OCI-LY1 (cell line): ENCODE measurements around the gene SLC16A4.

Experiments used
- H2AFZ ChIP-seq: fragments of 200-600 bp; sonication (generic), shearing (Covaris generic); 2 replicates; pipeline ENCODE4 v1.6.0; 2014; ENCODE audit warnings: antibody characterized with exemption, mild to moderate bottlenecking, low read length
- H3F3A ChIP-seq: fragments of 200-600 bp; sonication (generic), shearing (Covaris generic); 2 replicates; pipeline ENCODE4 v1.6.0; 2014; ENCODE audit warnings: mild to moderate bottlenecking, antibody characterized with exemption, low read length, moderate library complexity; ENCODE audit not compliant: insufficient read depth
- H3K27ac ChIP-seq: fragments of 200-600 bp; sonication (generic); 2 replicates; pipeline ENCODE4 v1.5.1; 2014; ENCODE audit warnings: low read length, mixed run types, mild to moderate bottlenecking, low read depth; ENCODE audit not compliant: poor library complexity, severe bottlenecking
- H3K27me3 ChIP-seq: fragments of 200-600 bp; sonication (generic); 2 replicates; pipeline ENCODE4 v1.6.0; 2014; ENCODE audit warnings: antibody characterized with exemption, mild to moderate bottlenecking, low read length, moderate library complexity; ENCODE audit not compliant: insufficient read depth
- H3K36me3 ChIP-seq: fragments of 200-600 bp; sonication (generic); 2 replicates; pipeline ENCODE4 v1.6.1; 2014; ENCODE audit warnings: mild to moderate bottlenecking, antibody characterized with exemption, low read length, moderate library complexity, mixed read lengths; ENCODE audit not compliant: insufficient read depth
- H3K4me1 ChIP-seq: fragments of 200-600 bp; sonication (generic); 2 replicates; pipeline ENCODE4 v1.5.1; 2014; ENCODE audit warnings: mild to moderate bottlenecking, low read length, moderate library complexity; ENCODE audit not compliant: insufficient read depth, severe bottlenecking
- H3K4me2 ChIP-seq: fragments of 200-600 bp; sonication (generic), shearing (Covaris generic); 2 replicates; pipeline ENCODE4 v1.6.1; 2014; ENCODE audit warnings: low read length
- H3K4me3 ChIP-seq: fragments of 200-600 bp; sonication (generic); 2 replicates; pipeline ENCODE4 v1.5.1; 2014; ENCODE audit warnings: low read length, low read depth, mild to moderate bottlenecking, mixed read lengths; ENCODE audit not compliant: poor library complexity, severe bottlenecking
- H3K79me2 ChIP-seq: fragments of 200-600 bp; shearing (Covaris generic); 2 replicates; pipeline ENCODE4 v1.6.1; 2016; ENCODE audit warnings: mixed run types, low read length, mixed read lengths; ENCODE audit not compliant: insufficient read depth
- H3K9ac ChIP-seq: fragments of 200-600 bp; sonication (generic), shearing (Covaris generic); 2 replicates; pipeline ENCODE4 v1.6.1; 2014; ENCODE audit warnings: mild to moderate bottlenecking, low read length, mixed read lengths
- H3K9me2 ChIP-seq: fragments of 200-600 bp; sonication (generic), shearing (Covaris generic); 2 replicates; pipeline ENCODE4 v1.6.1; 2014; ENCODE audit warnings: low read depth, mild to moderate bottlenecking, low read length, mixed read lengths
- H3K9me3 ChIP-seq: fragments of 200-600 bp; shearing (Covaris generic); 2 replicates; pipeline ENCODE4 v1.6.1; 2014; ENCODE audit warnings: low read length, mixed read lengths
- H4K20me1 ChIP-seq: fragments of 200-600 bp; sonication (generic), shearing (Covaris generic); 2 replicates; pipeline ENCODE4 v1.6.0; 2016; ENCODE audit warnings: mild to moderate bottlenecking, low read length; ENCODE audit not compliant: insufficient read depth
- EZH2 ChIP-seq: fragments of 200-600 bp; sonication (generic), shearing (Covaris generic); IDR thresholded peaks from 2 replicates; pipeline ENCODE4 v1.8.0; 2017; ENCODE audit warnings: borderline replicate concordance, mixed run types, mild to moderate bottlenecking, antibody characterized with exemption, low read length, moderate library complexity, mixed read lengths
- TF ChIP-seq, protein P1 (sequence below): fragments of 200-600 bp; sonication (generic), shearing (Covaris generic); IDR thresholded peaks from 2 replicates; pipeline ENCODE4 v1.5.1; 2017; ENCODE audit warnings: mild to moderate bottlenecking, antibody characterized with exemption, low read length, moderate library complexity, mixed read lengths

SLC16A4 gene

GRCh38 chr1:110326826-110327225, 64.0 kb downstream of the SLC16A4 start:
- Histone ChIP-seq H3K4me3 (no peak overlapping the region), H3K36me3 (no peaks in the 10 kb centered on the region), H2AFZ (no peak overlapping the region), H3K9ac (no peak overlapping the region), H3K4me1 (no peaks in the 10 kb centered on the region), H3F3A (no peaks in the 10 kb centered on the region), H3K4me2 (no peak overlapping the region), H4K20me1 (no peaks in the 10 kb centered on the region), H3K79me2 (no peaks in the 10 kb centered on the region), H3K27me3 (0 out of 2 replicates have a peak, but pooled peaks cover 4% of the 10 kb centered on the region), H3K9me3 (no peaks in the 10 kb centered on the region), H3K27ac (no peak overlapping the region), H3K9me2 (no peaks in the 10 kb centered on the region)
- no peak for TF ChIP-seq EZH2
- TF ChIP-seq, protein P1, sequence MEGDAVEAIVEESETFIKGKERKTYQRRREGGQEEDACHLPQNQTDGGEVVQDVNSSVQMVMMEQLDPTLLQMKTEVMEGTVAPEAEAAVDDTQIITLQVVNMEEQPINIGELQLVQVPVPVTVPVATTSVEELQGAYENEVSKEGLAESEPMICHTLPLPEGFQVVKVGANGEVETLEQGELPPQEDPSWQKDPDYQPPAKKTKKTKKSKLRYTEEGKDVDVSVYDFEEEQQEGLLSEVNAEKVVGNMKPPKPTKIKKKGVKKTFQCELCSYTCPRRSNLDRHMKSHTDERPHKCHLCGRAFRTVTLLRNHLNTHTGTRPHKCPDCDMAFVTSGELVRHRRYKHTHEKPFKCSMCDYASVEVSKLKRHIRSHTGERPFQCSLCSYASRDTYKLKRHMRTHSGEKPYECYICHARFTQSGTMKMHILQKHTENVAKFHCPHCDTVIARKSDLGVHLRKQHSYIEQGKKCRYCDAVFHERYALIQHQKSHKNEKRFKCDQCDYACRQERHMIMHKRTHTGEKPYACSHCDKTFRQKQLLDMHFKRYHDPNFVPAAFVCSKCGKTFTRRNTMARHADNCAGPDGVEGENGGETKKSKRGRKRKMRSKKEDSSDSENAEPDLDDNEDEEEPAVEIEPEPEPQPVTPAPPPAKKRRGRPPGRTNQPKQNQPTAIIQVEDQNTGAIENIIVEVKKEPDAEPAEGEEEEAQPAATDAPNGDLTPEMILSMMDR: no peak

GRCh38 chr1:110324667-110325066, 66.2 kb downstream of the SLC16A4 start:
- H3K4me1 ChIP-seq: no peaks in the 10 kb centered on the region
- 0 out of 2 replicates have a peak, but pooled peaks cover 4% of the 10 kb centered on the region for H3K27me3 ChIP-seq

GRCh38 chr1:110321846-110322245, 69.0 kb downstream of the SLC16A4 start:
- Histone ChIP-seq H3K36me3 (no peaks in the 10 kb centered on the region), H3F3A (no peaks in the 10 kb centered on the region), H3K79me2 (no peaks in the 10 kb centered on the region), H4K20me1 (no peaks in the 10 kb centered on the region), H3K9me3 (no peaks in the 10 kb centered on the region), H3K4me1 (no peaks in the 10 kb centered on the region), H3K4me3 (no peak overlapping the region), H2AFZ (no peak overlapping the region), H3K27me3 (0 out of 2 replicates have a peak, but pooled peaks cover 3% of the 10 kb centered on the region), H3K27ac (no peak overlapping the region), H3K9ac (no peak overlapping the region), H3K4me2 (no peak overlapping the region), H3K9me2 (no peaks in the 10 kb centered on the region)
- no peak for TF ChIP-seq EZH2
- TF ChIP-seq, protein P1: no peak

More at GRCh38 chr1:110324667-110325066, 66.2 kb downstream of the SLC16A4 start:
- no peak for TF ChIP-seq EZH2
- TF ChIP-seq, protein P1: no peak
- H2AFZ ChIP-seq: no peak overlapping the region
- no peaks in the 10 kb centered on the region for H3K36me3 ChIP-seq
- no peaks in the 10 kb centered on the region for H4K20me1 ChIP-seq
- no peaks in the 10 kb centered on the region for H3K9me2 ChIP-seq
- H3K9ac ChIP-seq: no peak overlapping the region
- H3K4me2 ChIP-seq: no peak overlapping the region
- H3K4me3 ChIP-seq: no peak overlapping the region
- H3K27ac ChIP-seq: no peak overlapping the region
- no peaks in the 10 kb centered on the region for H3K79me2 ChIP-seq
- no peaks in the 10 kb centered on the region for H3K9me3 ChIP-seq
- no peaks in the 10 kb centered on the region for H3F3A ChIP-seq
